K562 (cell line): ENCODE measurements around the gene TAF10. TPM values are rescaled to one million over a fixed set of nuclear protein-coding genes. Genes with fewer than 3 reads are reported as not detected.

Experiments used
- ATAC-seq: fragments of 200-7000 bp; cut with Tn5 transposase; 3 replicates; pipeline ENCODE4 v1.9.1; 2020; ENCODE audit warnings: moderate library complexity
- BruUV-seq: library from RNA; stranded (reverse); fragments of 400-500 nt; replicated peaks from 2 replicates; lab custom pipeline; 2021; lab: Mats Ljungman, UMichigan
- CTCF ChIA-PET: fragments of 300-600 bp; formaldehyde crosslinking; extraction: SDS; loops from one replicate; lab custom pipeline; 2021; ENCODE audit warnings: low intra/inter-chr PET ratio; lab: Yijun Ruan, JAX
- POLR2A ChIA-PET: fragments of 300-600, 350-650 bp; sonication (Branson Sonifier 250); formaldehyde crosslinking; extraction: SDS; loops from one replicate; lab custom pipeline; 2021; ENCODE audit warnings: antibody characterized with exemption, inconsistent platforms; lab: Yijun Ruan, JAX
- DNase-seq, 4 experiments: peaks; one replicate each; pipeline versions ENCODE4 v3.0.0 to v3.0.0-alpha.2; 2011 to 2018; ENCODE audit warnings: low spot score in 3 of 4, mixed read lengths in 3 of 4; ENCODE audit errors: extremely low read depth in 1 of 4
- FAIRE-seq: peaks from 2 replicates; lab custom pipeline; 2011; peaks lifted over from hg19 to GRCh38; lab: Jason Lieb, UNC
- H2AFZ ChIP-seq: 2 replicates; pipeline ENCODE4 v1.6.0; 2011; ENCODE audit warnings: low read depth, low read length, control low read depth, inconsistent platforms
- H3K27ac ChIP-seq: fragments of 200-600 bp; 3 replicates; pipeline ENCODE4 v1.8.0; 2011; ENCODE audit warnings: low read depth, mild to moderate bottlenecking, control low read depth, inconsistent platforms, low read length, moderate library complexity, mixed read lengths; ENCODE audit errors: extremely low read depth
- H3K27me3 ChIP-seq, 2 experiments: fragments of 300-600 bp in 1 of 2; 2 replicates in 1 of 2; 3 replicates in 1 of 2; pipeline versions ENCODE4 v1.6.0 to v1.8.0; 2011; ENCODE audit warnings: inconsistent platforms in 2 of 2, low read length in 2 of 2, mild to moderate bottlenecking in 1 of 2, mixed read lengths in 1 of 2, moderate library complexity in 1 of 2; ENCODE audit not compliant: control insufficient read depth in 2 of 2, insufficient read depth in 2 of 2
- H3K36me3 ChIP-seq: fragments of 300-600 bp; 3 replicates; pipeline ENCODE4 v1.8.0; 2011; ENCODE audit warnings: mild to moderate bottlenecking, low read length, inconsistent platforms; ENCODE audit not compliant: control insufficient read depth, insufficient read depth
- H3K4me1 ChIP-seq, 2 experiments: fragments of 200-600 bp in 1 of 2; replicated peaks in 1 of 2; 2 replicates in 1 of 2; 3 replicates in 1 of 2; pipeline versions ENCODE4 v1.5.1 to v1.8.0; 2011; ENCODE audit warnings: inconsistent platforms in 2 of 2, low read length in 2 of 2, mild to moderate bottlenecking in 1 of 2, mixed read lengths in 1 of 2, moderate library complexity in 1 of 2; ENCODE audit not compliant: control insufficient read depth in 2 of 2, insufficient read depth in 2 of 2
- H3K4me2 ChIP-seq: 2 replicates; pipeline ENCODE4 v1.6.1; 2011; ENCODE audit warnings: low read length, control low read depth, inconsistent platforms, mixed read lengths; ENCODE audit not compliant: insufficient read depth
- H3K4me3 ChIP-seq: fragments of 200-600 bp; sonication (generic), shearing (Covaris generic); 2 replicates; pipeline ENCODE4 v1.5.1; 2016; ENCODE audit warnings: control low read depth, inconsistent platforms
- H3K79me2 ChIP-seq: fragments of 200-600 bp; 3 replicates; pipeline ENCODE4 v1.8.0; 2011; ENCODE audit warnings: low read length, inconsistent platforms; ENCODE audit not compliant: control insufficient read depth, insufficient read depth
- H3K9ac ChIP-seq, 2 experiments: 2 replicates each; pipeline versions ENCODE4 v1.6.0 to v1.6.1; 2011; ENCODE audit warnings: low read depth in 2 of 2, low read length in 2 of 2, control low read depth in 1 of 2, inconsistent platforms in 1 of 2, mild to moderate bottlenecking in 1 of 2, mixed read lengths in 1 of 2; ENCODE audit not compliant: insufficient read depth in 1 of 2
- H3K9me1 ChIP-seq: one replicate; pipeline ENCODE4 v1.6.0; 2011; ENCODE audit warnings: inconsistent platforms, mild to moderate bottlenecking, low read length, moderate library complexity; ENCODE audit not compliant: control insufficient read depth, insufficient read depth
- H3K9me3 ChIP-seq: replicated peaks from 2 replicates; pipeline ENCODE4 v1.5.1; 2011; ENCODE audit warnings: low read depth, low read length, inconsistent platforms; ENCODE audit not compliant: control insufficient read depth, insufficient read depth
- H4K20me1 ChIP-seq: replicated peaks from 2 replicates; pipeline ENCODE4 v1.6.1; 2011; ENCODE audit warnings: low read length, inconsistent platforms, mixed read lengths; ENCODE audit not compliant: control insufficient read depth, insufficient read depth
- ADNP ChIP-seq: fragments of 200-800 bp; sonication (Bioruptor generic); IDR thresholded peaks from 2 replicates; pipeline ENCODE4 v1.6.1; 2016; ENCODE audit warnings: missing genetic modification characterization, missing compliant biosample characterization
- ZKSCAN1 ChIP-seq: fragments of 150-350 bp; IDR thresholded peaks from 2 replicates; pipeline ENCODE4 v1.6.1; 2016; ENCODE audit warnings: low read depth, low read length
- ZNF316 ChIP-seq: fragments of 450-650 bp; IDR thresholded peaks from 2 replicates; pipeline ENCODE4 v1.6.1; 2016
- ZNF707 ChIP-seq: fragments of 250-450 bp; sonication (Bioruptor Pico); conservative IDR thresholded peaks from 2 replicates; pipeline ENCODE4 v1.8.0; 2022; ENCODE audit warnings: inconsistent platforms, mild to moderate bottlenecking, moderate library complexity
- WGBS: fragments of 100-300 bp; shearing (Covaris generic); methylation state at CpG from one replicate; pipeline ENCODE4 v1.1.6; 2016; ENCODE audit warnings: low coverage, mixed read lengths; ENCODE audit not compliant: insufficient coverage; ENCODE audit errors: missing lambda C conversion rate; 5-methylcytosine and 5-hydroxymethylcytosine counted together
- in situ Hi-C: fragments of 300-500 bp; cut with MboI; formaldehyde crosslinking; loops from 4 replicates; pipeline ENCODE4 v1.15.0; 2018; ENCODE audit warnings: inconsistent platforms, mixed read lengths
- intact Hi-C: fragments of 100-400 bp; cut with micrococcal nuclease; formaldehyde crosslinking; loops from 2 replicates; pipeline ENCODE4 v1.14.2; 2022
- polyA plus RNA-seq, 8 experiments: library from polyadenylated mRNA; depleted of rRNA in 4 of 8; stranded (reverse) in 5 of 8; unstranded in 3 of 8; fragments of >200 nt; fragmentation: Nextera tagmentation in 2 of 8; fragmentation: Illumina TruSeq in 1 of 8; extraction: Ambion mirVana in 2 of 8; extraction: Trizol in 1 of 8; gene quantifications; 2 replicates each; pipeline versions ENCODE4 v1.2.1 to v1.2.3, GENCODE V29; 2011 to 2014; ENCODE audit warnings: inconsistent platforms in 1 of 8, missing spikeins in 1 of 8
- total RNA-seq, 7 experiments: library from RNA; depleted of rRNA in 6 of 7; stranded (reverse); fragments of >200 nt in 6 of 7; fragmentation: Illumina TruSeq in 2 of 7; extraction: Trizol in 2 of 7; gene quantifications; 2 replicates each; pipeline versions ENCODE4 v1.2.1 to v1.2.3, GENCODE V29; 2011 to 2021; ENCODE audit warnings: low replicate concordance in 1 of 7

Gene TAF10
- total and polyA plus RNA-seq, 9 of the 15 experiments (the other 6 are each of a cell fraction or from before 2014, with no cell fraction given), result 19.5 to 197 (median 121) TPM

GRCh38 chr11:6631361-6631890, 19.4 kb upstream of the TAF10 start:
- Histone ChIP-seq H2AFZ (no peak overlapping the region), H3K27ac (no peak overlapping the region), H3K4me3 (no peak overlapping the region), H3K9ac (no peak overlapping the region), H3K27me3 (peaks cover 3 to 12% of the 10 kb centered on the region in 2 experiments; a peak in 3 of 5 replicates), H3K9me3 (no peaks in the 10 kb centered on the region), H3K4me1 (peaks cover 11 to 23% of the 10 kb centered on the region in 2 experiments), H3K79me2 (no peaks in the 10 kb centered on the region), H3K36me3 (no peaks in the 10 kb centered on the region), H3K4me2 (no peak overlapping the region), H3K9me1 (no peaks in the 10 kb centered on the region), H4K20me1 (no peaks in the 10 kb centered on the region)
- FAIRE-seq, result no peak
- ChIA-PET CTCF (no interaction called here), POLR2A (interaction anchor here (0.7 to 2.7 kb wide), 7 partner anchors 10 to 149 kb away, joined by 3 to 13 read pairs (median 4); partner anchors contain the start of gene TPP1)
- DNase-seq, result no peak
- in situ Hi-C loops (no loop called here), intact Hi-C loops (loop anchor here (10.0 kb wide), 1 partner anchor 257 kb away; no protein-coding TSS in a partner anchor)
- no TSS peak for BruUV-seq
- ATAC-seq, result no peak
- TF ChIP-seq ZNF316 (peak; percentile 8; the same call in 1 of the 2 replicates), ZNF707 (CRISPR knock-in tag) (no peak)
- WGBS, result 48% methylated on average over 11 of the region's 11 CpGs

- Histone ChIP-seq H3K4me2 (no peak overlapping the region), H3K9me1 (no peaks in the 10 kb centered on the region), H3K9ac (no peak overlapping the region), H3K27me3 (peaks cover 3 to 14% of the 10 kb centered on the region in 2 experiments; a peak in 3 of 5 replicates), H3K36me3 (no peaks in the 10 kb centered on the region), H3K9me3 (no peaks in the 10 kb centered on the region), H3K4me3 (no peak overlapping the region), H4K20me1 (no peaks in the 10 kb centered on the region), H3K27ac (no peak overlapping the region), H3K4me1 (peaks cover 8 to 21% of the 10 kb centered on the region in 2 experiments), H2AFZ (no peak overlapping the region), H3K79me2 (no peaks in the 10 kb centered on the region)
- 70% methylated on average over 20 of the region's 28 CpGs for WGBS
- in situ Hi-C loops (no loop called here), intact Hi-C loops (loop anchor here (10.0 kb wide), 1 partner anchor 256 kb away; no protein-coding TSS in a partner anchor)
- no TSS peak for BruUV-seq
- no peak for ATAC-seq
- CTCF ChIA-PET, result no interaction called here
- POLR2A ChIA-PET, result interaction anchor here (1.2 to 2.7 kb wide), 3 partner anchors 11 to 19 kb away, joined by 3 to 13 read pairs (median 4); partner anchors contain the start of gene TPP1
- DNase-seq, result no peak
- no peak for FAIRE-seq
- no peak for TF ChIP-seq ADNP
- peak; percentile 41; the same call in 1 of the 2 replicates for TF ChIP-seq ZKSCAN1
Observed at GRCh38 chr11:6630632-6631291, 18.7 kb upstream of the TAF10 start.
